ENCODE results near the gene ABCA12. TPM values are rescaled to one million over a fixed set of nuclear protein-coding genes. Genes with fewer than 3 reads are reported as not detected.
A peak's percentile ranks its signal among the peaks of the same experiment; 100 is the strongest.

The ABCA12 gene
- total and polyA plus RNA-seq, 2 of the 8 experiments (the other 6 are each of a cell fraction or from before 2014, with no cell fraction given) = not detected

DNA sequence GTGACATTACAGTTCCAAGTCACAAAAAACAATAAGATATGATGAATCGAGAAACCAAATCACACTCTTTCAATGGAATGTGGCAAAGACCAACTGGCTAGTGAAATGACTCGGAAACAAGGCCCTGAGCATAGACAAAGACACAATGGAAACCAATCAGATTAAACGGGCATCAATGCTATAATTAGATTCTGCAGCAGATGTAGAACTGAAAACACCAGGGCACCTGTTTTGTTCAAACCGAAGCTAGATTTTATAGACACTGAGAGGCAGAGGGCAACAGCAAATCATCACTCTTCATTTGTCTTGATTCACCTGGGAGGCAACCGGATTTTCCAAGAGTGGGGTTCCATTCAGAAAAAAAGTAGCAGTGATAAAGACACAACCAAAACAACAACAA lies 236.1 kb downstream of the ABCA12 start:
- ChIA-PET POLR2A (ENCODE audit: partially characterized antibody) (no interaction called here), CTCF (ENCODE audit: partially characterized antibody) (no interaction called here)
- H2BK120ac ChIP-seq (replicated peaks; ENCODE audit: low read depth, low read length) = no peak overlapping the region
- H3K79me1 ChIP-seq (ENCODE audit: low read depth, low read length) = no peaks in the 10 kb centered on the region
- H2AFZ ChIP-seq (ENCODE audit: low read length) = 0 out of 2 replicates have a peak overlapping the region, but pooled peaks have one; percentile 21
- no peak overlapping the region for H2AK5ac ChIP-seq (ENCODE audit: low read depth, low read length)
- H4K20me1 ChIP-seq (replicated peaks in 1 of 2; ENCODE audit: control insufficient read depth in 1 of 2, insufficient read depth in 2 of 2, low read length in 2 of 2) = no peaks in the 10 kb centered on the region
- FAIRE-seq (peak; percentile 24), DNase-seq (ENCODE audit: low read depth in 1 of 2, low spot score in 2 of 2) (no peak)
- H3K27ac ChIP-seq (ENCODE audit: low read depth, low read length) = no peak overlapping the region
- H3K27me3 ChIP-seq (replicated peaks in 1 of 4; ENCODE audit: control insufficient read depth in 3 of 4, extremely low read depth in 1 of 4, insufficient read depth in 3 of 4, low read length in 3 of 4) = no peaks in the 10 kb centered on the region
- H2BK12ac ChIP-seq (ENCODE audit: low read depth, low read length) = no peak overlapping the region
- no peak overlapping the region for H3K14ac ChIP-seq (ENCODE audit: insufficient read length)
- H3K23me2 ChIP-seq (ENCODE audit: low read depth, low read length) = no peaks in the 10 kb centered on the region
- no peaks in the 10 kb centered on the region for H3K36me3 ChIP-seq (ENCODE audit: control insufficient read depth in 2 of 4, insufficient read depth in 4 of 4, low read length in 3 of 4)
- no peak overlapping the region for H3K4me3 ChIP-seq (ENCODE audit: extremely low read depth in 1 of 4, insufficient read depth in 2 of 4, low read depth in 3 of 4, low read length in 4 of 4)
- H3K4ac ChIP-seq (replicated peaks; ENCODE audit: insufficient read length, low read depth, low read length) = no peak overlapping the region
- no peak overlapping the region for H4K91ac ChIP-seq (replicated peaks; ENCODE audit: insufficient read length, low read length)
- H3K9ac ChIP-seq (replicated peaks in 1 of 4; ENCODE audit: extremely low read depth in 1 of 4, low read depth in 3 of 4, low read length in 3 of 4) = no peak overlapping the region
- no peak overlapping the region for H3K4me2 ChIP-seq (ENCODE audit: insufficient read depth in 1 of 2, low read depth in 2 of 2, low read length in 2 of 2)
- H2BK5ac ChIP-seq (ENCODE audit: low read depth, low read length) = no peak overlapping the region
- WGBS, 2 experiments (ENCODE audit: extremely low coverage in 1 of 2, insufficient coverage in 1 of 2, insufficient read length in 1 of 2, insufficient replicate concordance in 2 of 2, low coverage in 1 of 2, low lambda C conversion rate in 2 of 2, missing lambda C conversion rate in 1 of 2) = 97% methylated on average over 5 of the region's 5 CpGs; no CpG with 5 or more reads in 1 of the 2 experiments
- peaks cover 0 to 2% of the 10 kb centered on the region in 2 experiments; a peak in 2 of 4 replicates for H3K9me3 ChIP-seq (ENCODE audit: insufficient read depth in 2 of 2, low read depth in 1 of 2, low read length in 1 of 2)
- no peaks in the 10 kb centered on the region for H3K79me2 ChIP-seq (ENCODE audit: control insufficient read depth in 1 of 2, insufficient read depth in 2 of 2, low read length in 2 of 2)
- H2BK15ac ChIP-seq (ENCODE audit: low read length) = no peak overlapping the region
- no peak overlapping the region for H2BK20ac ChIP-seq (ENCODE audit: low read length)
- H3K23ac ChIP-seq (ENCODE audit: insufficient read length) = no peak overlapping the region
- H4K5ac ChIP-seq (ENCODE audit: insufficient read length, low read depth, low read length) = no peak overlapping the region
- no peak overlapping the region for H3K56ac ChIP-seq (replicated peaks; ENCODE audit: insufficient read length, low read depth, low read length)
- no peak overlapping the region for H4K8ac ChIP-seq (ENCODE audit: extremely low read depth, insufficient read depth, low read length)
- H3K18ac ChIP-seq (ENCODE audit: extremely low read depth, low read length) = no peak overlapping the region
- H3K4me1 ChIP-seq (replicated peaks in 1 of 4; ENCODE audit: control insufficient read depth in 3 of 4, insufficient read depth in 4 of 4, low read length in 3 of 4) = peaks cover 0 to 3% (median 0%) of the 10 kb centered on the region in 4 experiments; a peak in 2 of 7 replicates
- TF ChIP-seq, protein P1, sequence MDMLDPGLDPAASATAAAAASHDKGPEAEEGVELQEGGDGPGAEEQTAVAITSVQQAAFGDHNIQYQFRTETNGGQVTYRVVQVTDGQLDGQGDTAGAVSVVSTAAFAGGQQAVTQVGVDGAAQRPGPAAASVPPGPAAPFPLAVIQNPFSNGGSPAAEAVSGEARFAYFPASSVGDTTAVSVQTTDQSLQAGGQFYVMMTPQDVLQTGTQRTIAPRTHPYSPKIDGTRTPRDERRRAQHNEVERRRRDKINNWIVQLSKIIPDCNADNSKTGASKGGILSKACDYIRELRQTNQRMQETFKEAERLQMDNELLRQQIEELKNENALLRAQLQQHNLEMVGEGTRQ (IDR thresholded peaks at IDR 0.05; ENCODE audit: low read length) = no peak
- TF ChIP-seq CBX8 (IDR thresholded peaks at IDR 0.05; ENCODE audit: borderline replicate concordance, low read depth, low read length) (no peak), CEBPB (IDR thresholded peaks at IDR 0.05; ENCODE audit: low read depth, low read length) (no peak), SIN3A (conservative IDR thresholded peaks at IDR 0.05 in 1 of 2, IDR thresholded peaks at IDR 0.05 in 1 of 2; ENCODE audit: low read depth in 1 of 2, low read length in 2 of 2) (no peak), ZNF274 (IDR thresholded peaks at IDR 0.05; ENCODE audit: borderline replicate concordance, extremely low read depth, low read length) (no peak), POLR2A (IDR thresholded peaks at IDR 0.05; ENCODE audit: control extremely low read depth in 1 of 2, low read depth in 2 of 2, low read length in 2 of 2) (no peak), SIRT6 (IDR thresholded peaks at IDR 0.05; ENCODE audit: low read length) (no peak)
- TF ChIP-seq, protein P2, sequence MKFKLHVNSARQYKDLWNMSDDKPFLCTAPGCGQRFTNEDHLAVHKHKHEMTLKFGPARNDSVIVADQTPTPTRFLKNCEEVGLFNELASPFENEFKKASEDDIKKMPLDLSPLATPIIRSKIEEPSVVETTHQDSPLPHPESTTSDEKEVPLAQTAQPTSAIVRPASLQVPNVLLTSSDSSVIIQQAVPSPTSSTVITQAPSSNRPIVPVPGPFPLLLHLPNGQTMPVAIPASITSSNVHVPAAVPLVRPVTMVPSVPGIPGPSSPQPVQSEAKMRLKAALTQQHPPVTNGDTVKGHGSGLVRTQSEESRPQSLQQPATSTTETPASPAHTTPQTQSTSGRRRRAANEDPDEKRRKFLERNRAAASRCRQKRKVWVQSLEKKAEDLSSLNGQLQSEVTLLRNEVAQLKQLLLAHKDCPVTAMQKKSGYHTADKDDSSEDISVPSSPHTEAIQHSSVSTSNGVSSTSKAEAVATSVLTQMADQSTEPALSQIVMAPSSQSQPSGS (IDR thresholded peaks at IDR 0.05; ENCODE audit: low read length) = no peak
- TF ChIP-seq, protein P3, sequence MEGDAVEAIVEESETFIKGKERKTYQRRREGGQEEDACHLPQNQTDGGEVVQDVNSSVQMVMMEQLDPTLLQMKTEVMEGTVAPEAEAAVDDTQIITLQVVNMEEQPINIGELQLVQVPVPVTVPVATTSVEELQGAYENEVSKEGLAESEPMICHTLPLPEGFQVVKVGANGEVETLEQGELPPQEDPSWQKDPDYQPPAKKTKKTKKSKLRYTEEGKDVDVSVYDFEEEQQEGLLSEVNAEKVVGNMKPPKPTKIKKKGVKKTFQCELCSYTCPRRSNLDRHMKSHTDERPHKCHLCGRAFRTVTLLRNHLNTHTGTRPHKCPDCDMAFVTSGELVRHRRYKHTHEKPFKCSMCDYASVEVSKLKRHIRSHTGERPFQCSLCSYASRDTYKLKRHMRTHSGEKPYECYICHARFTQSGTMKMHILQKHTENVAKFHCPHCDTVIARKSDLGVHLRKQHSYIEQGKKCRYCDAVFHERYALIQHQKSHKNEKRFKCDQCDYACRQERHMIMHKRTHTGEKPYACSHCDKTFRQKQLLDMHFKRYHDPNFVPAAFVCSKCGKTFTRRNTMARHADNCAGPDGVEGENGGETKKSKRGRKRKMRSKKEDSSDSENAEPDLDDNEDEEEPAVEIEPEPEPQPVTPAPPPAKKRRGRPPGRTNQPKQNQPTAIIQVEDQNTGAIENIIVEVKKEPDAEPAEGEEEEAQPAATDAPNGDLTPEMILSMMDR (IDR thresholded peaks at IDR 0.05; ENCODE audit: control extremely low read depth in 1 of 3, insufficient read depth in 1 of 3, low read depth in 1 of 3, low read length in 3 of 3) = no peak
